ENCODE measurements around the gene PPP3CB.

PPP3CB gene

DNA sequence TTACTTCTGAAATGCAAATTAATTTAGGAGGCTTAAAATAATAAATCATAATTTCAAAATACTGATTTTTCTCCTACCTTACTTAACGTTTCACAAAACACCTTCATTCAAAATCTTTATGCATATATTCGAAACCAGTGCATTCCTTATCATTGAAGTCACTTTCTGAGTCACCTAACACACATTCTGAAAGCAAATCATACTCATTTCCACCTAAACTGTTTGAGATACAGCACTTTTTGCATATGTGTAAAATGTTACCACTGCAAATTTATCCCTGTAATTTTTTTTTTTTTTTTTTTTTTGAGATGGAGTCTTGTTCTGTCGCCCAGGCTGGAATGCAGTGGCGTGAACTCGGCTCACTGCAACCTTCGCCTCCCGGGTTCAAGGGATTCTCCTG is 15.7 kb downstream of the PPP3CB start:
- no peak for DNase-seq (ENCODE audit: low spot score)

DNA sequence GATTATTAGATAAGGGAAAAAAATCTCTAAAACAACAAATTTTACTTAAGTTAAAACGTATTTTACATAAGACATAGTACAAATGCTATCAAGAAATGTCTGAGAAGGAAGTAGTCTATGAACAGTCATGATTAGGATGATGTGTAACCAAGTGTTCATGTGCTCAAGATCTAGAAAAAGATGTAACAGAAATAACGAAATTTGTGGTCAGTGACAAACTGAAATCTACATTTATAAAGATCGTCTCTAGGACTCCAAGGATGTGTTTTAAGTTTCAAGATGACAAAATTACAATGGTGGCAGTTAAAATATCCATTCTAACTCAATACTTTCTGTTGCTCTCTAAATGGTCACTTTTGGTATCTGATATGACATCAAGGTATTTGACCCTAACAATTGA is 17.2 kb downstream of the PPP3CB start:
- DNase-seq (ENCODE audit: low spot score) = no peak

DNA sequence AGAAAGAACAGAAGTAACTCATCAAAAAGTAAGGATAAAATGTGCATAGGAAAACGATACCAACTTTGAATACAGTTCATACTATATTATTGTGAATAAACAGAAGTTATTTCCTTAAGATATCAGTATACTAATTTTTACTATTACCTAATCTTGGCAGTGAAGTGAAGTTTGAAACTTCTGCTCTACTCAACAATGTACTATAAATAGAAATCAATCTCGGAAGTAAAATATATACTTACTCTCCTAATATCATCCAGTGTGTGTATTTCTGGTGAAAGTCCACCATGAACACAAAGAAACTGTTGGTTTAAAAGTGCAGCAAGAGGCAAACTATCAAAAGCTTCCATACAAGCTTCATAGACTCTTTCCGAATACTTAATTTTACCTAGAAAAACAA is 24.6 kb downstream of the PPP3CB start:
- DNase-seq (ENCODE audit: low spot score) = no peak

DNA sequence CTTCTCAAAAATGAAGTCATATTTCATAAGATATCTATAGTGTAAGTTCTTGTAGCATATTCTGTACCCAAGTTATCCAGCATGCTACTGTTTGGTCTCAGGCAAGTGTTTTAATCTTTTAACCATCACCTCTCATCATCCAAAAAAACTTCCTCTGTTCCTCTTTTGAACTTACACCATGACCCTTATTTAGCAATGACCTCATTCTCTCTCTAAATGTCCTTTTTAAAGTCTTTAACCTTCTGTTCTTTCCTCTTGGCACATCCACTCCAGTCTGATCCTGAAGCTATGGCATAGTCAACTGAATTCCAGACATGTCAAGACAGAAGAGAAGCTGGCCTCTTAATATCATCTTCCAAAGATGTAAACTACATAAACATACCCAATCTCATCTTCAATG is 26.2 kb downstream of the PPP3CB start:
- no peak for DNase-seq (ENCODE audit: low spot score)

DNA sequence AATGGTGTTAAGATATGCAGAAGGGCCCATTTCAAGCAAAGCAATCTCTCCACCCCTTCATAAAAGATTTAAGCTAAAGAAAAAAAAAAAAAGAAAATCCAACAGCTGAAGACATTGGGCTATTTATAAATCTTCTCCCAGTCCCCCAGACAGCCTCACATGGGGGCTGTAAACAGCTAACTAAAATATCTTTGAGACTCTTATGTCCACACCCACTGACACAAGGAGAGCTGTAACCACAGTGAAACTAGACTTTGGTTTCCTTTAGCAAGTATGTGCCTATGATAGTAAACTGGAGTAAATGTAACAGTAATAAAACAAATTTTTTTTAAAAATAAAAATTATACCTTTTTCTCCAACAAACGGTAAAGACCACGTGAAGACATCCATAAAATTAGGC is 28.6 kb downstream of the PPP3CB start:
- no peak for DNase-seq (ENCODE audit: low spot score)

DNA sequence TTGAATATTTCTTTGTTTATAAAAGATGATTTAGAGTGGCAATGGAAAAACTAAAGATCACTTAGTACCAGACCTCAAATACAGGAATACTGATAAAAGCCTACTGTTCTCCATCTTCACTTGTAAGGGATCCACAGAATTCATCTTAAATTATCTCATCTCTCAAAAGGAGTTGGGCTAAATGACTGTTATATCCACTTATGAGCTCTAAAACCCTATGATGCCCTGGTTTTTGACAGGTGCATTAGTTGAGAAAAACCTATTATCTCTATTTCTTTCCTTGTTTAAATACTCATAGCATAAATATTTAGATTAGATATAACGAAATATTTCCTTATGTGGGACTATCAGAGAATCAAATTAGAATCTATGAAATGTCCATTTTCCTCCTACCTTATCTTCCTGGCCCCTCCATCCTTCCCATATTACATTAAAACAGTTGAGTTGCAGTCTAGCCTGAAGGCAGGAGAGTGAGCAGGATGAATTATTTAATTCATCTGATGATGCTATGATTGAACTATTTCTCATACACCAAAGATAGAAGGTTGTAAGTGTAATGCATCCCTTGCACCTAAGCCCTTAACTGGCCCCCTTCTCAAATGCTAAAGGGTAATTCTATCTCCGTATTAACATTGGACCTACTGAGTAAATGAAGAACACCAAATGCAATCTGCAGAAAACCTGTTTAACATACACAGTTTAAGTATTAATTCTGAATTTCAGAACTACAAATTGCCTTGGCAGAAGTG is 29.7 kb downstream of the PPP3CB start:
- no peak for DNase-seq (ENCODE audit: low spot score)

DNA sequence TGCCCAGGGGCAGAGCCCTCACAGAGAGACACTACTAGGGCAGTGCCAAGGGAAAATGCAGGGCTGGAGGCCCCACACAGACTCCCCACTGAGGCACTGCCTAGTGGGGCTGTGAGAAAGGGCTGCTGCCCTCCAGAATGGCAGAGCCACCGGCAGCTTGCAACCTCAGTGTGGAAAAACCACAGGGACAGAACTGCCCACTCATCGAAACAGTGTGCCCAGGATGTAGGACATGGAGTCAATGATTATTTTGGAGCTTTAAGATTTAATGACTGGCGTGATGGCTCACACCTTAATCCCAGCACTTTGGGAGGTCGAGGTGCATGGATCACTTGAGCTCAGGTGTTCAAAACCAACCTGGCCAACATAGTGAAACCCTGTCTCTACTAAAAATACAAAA is 34.9 kb downstream of the PPP3CB start:
- no peak for DNase-seq (ENCODE audit: low spot score)

GRCh38 chr10:73459683-73460314 is 36.0 kb downstream of the PPP3CB start:
- DNase-seq (ENCODE audit: low spot score) = no peak

GRCh38 chr10:73456187-73456890 is 39.5 kb downstream of the PPP3CB start:
- DNase-seq (ENCODE audit: low spot score) = no peak

DNA sequence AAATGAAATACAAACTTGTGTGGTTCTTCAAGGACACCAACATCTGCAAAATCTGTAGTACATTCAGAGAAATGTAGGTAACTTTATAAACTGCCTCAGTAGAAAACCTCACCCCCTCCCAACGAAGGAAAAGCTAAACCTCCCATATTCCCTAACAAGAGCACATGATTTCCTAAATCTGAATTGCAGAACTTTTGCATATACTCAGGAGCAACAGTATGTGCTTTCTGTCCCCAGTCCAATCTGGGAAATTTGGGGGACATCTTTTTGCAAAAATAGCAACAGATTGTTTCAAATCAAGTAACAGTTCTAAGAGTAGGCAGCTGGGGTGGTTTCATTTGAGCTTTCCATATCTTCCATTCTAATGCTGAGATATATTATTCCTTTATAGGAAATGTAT is 46.7 kb downstream of the PPP3CB start:
- DNase-seq (ENCODE audit: low spot score) = no peak

DNA sequence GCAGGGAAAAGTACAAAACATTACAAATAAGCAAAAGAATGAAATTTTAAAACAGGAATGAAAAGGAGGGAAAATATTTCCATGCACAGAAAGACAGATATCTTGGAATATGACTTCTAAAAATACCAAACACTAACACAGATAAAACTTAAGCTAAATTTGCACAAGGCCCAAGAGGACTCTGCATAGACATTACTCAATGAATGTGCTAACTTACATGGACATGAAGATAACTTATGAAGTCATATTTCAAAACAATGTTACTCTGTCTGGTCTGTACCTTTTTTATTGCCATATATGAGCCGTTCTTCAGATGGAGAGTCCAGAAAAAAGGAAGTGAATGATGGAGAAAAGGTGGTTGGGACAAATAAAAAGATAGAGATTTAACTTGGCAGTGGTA is 47.4 kb downstream of the PPP3CB start:
- DNase-seq (ENCODE audit: low spot score) = no peak

GRCh38 chr10:73446926-73447325 is 48.9 kb downstream of the PPP3CB start:
- DNase-seq (ENCODE audit: low spot score) = no peak

GRCh38 chr10:73444457-73444856 is 51.4 kb downstream of the PPP3CB start:
- DNase-seq (ENCODE audit: low spot score) = no peak

GRCh38 chr10:73439605-73440312 is 56.1 kb downstream of the PPP3CB start:
- peak; percentile 13 for DNase-seq (ENCODE audit: low spot score)

GRCh38 chr10:73439055-73439454 is 56.8 kb downstream of the PPP3CB start:
- no peak for DNase-seq (ENCODE audit: low spot score)

DNA sequence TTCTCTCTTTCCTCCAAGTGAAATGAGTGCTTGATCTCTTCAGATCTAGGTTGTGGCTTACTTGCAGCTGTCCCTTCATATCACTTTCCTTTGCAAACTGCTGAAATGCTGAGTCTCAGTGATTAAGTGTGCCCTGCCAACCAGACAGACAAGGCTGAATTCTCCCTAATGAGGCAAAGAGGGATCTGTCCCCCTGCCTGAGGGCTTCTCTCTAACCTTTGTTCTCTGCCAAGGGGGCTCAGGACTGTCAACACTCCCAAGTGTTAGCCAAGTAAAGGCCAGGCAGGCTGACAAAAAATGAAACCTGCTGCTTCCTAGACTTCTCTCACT is 62.3 kb downstream of the PPP3CB start, which contains the start of gene MSS51:
MSS51 (minus strand) TSS at position 24 of the 330 bp plus-strand sequence. CDS start 5,277 bp downstream, outside the sequence.
- DNase-seq (ENCODE audit: low spot score) = no peak

- DNase-seq (ENCODE audit: low spot score) = no peak
These were observed 62.9 kb downstream of the PPP3CB start for GRCh38 chr10:73432646-73433537.

- DNase-seq (ENCODE audit: low spot score) = no peak
These were observed 69.5 kb downstream of the PPP3CB start for GRCh38 chr10:73426318-73426717.

DNA sequence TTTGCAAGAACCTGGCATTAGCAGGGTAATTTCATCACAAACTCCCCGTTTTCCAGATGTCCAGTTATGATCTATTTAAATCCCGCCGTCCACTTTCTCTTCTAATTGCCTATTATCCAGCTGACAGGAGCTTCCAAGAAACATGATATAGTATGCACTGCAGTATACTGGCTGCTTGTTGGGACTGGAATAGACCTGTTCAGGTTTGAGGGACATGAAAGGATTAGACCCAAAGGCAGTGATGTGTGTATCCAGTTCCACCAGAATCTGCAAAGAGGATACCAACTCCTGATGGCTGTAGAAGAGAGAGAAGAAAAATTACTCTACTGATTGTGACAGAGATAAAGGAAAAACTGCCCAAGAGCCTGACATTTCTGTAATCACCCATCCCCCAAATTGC is 71.3 kb downstream of the PPP3CB start:
- no peak for DNase-seq (ENCODE audit: low spot score)

DNA sequence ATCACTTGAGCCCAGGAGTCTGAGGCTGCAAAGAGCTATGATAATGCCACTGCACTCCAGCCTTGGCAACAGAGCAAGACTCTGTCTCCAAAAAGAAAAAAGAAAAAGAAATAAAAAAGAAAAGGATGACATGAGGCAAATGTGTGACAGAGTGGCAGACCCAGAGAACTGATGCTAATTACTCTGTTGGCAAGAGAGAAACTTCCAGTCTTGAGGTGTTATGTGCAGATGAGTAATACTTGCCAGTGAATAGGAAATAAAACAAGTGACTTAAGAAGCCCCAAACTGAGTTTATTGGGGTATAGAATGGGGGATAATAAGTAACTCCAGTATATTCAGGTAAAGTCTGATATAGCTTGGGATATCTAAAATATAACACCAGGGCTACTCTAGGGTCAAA is 72.5 kb downstream of the PPP3CB start:
- DNase-seq (ENCODE audit: low spot score) = no peak

DNA sequence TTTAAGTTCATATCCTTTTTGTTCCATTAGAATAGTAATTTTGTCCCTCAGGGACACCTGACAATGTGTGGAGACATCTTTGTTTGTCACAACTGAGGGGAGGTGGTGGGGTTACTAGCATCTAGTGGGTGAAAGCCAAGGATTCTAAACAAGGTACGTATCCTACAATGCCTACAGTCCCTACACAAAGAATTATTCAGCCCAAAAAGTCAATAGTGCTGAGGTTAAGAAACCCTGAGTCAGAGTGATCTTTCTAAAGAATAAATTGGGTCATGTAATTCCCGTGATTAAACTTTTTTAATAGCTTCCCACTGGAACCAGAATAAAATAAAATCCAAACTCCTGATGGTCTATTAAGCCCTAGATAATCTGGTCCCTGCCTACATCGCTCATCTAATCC is 79.3 kb downstream of the PPP3CB start:
- DNase-seq (ENCODE audit: low spot score) = no peak
